WTC11 (cell line): ENCODE measurements around the gene LARP4B. TPM values are rescaled to one million over a fixed set of nuclear protein-coding genes. Genes with fewer than 3 reads are reported as not detected.

Source experiments
- ATAC-seq: fragments of 200-7000 bp; cut with Tn5 transposase; 2 replicates; pipeline ENCODE4 v1.10.0; 2021; ENCODE audit warnings: mild to moderate bottlenecking, moderate library complexity
- CTCF ChIA-PET: fragments of 300-600 bp; sonication (Branson Sonifier 250); formaldehyde crosslinking; loops from one replicate; lab custom pipeline; 2021; ENCODE audit warnings: antibody characterized with exemption; lab: Charles Lee
- POLR2A ChIA-PET: fragments of 350-600 bp; sonication (Branson Sonifier 250); formaldehyde crosslinking; loops from one replicate; lab custom pipeline; 2021; ENCODE audit warnings: antibody characterized with exemption; lab: Charles Lee
- DNase-seq: peaks from one replicate; pipeline ENCODE4 v3.0.0; 2021; ENCODE audit warnings: low spot score
- H3K27ac Mint-ChIP-seq: 2 replicates; pipeline ENCODE4 v1.8.0; 2021; ENCODE audit warnings: mixed read lengths
- H3K27me3 Mint-ChIP-seq: 2 replicates; pipeline ENCODE4 v1.8.0; 2021; ENCODE audit warnings: low read depth, mild to moderate bottlenecking, moderate library complexity, mixed read lengths
- H3K36me3 Mint-ChIP-seq: 2 replicates; pipeline ENCODE4 v1.8.0; 2021; ENCODE audit warnings: mixed read lengths
- H3K4me1 Mint-ChIP-seq: 2 replicates; pipeline ENCODE4 v1.8.0; 2022; ENCODE audit warnings: mixed read lengths
- H3K4me3 Mint-ChIP-seq: 2 replicates; pipeline ENCODE4 v1.8.0; 2021; ENCODE audit warnings: mild to moderate bottlenecking, moderate library complexity, mixed read lengths
- H3K9me3 Mint-ChIP-seq: 2 replicates; pipeline ENCODE4 v1.8.0; 2021; ENCODE audit warnings: mixed read lengths
- ATF2 ChIP-seq: sonication (generic); formaldehyde crosslinking; IDR thresholded peaks from 2 replicates; pipeline ENCODE4 v1.8.1; 2022; ENCODE audit warnings: low read depth, missing genetic modification reagents, borderline replicate concordance
- CBFB ChIP-seq: sonication (generic); formaldehyde crosslinking; IDR thresholded peaks from 2 replicates; pipeline ENCODE4 v1.8.1; 2022; ENCODE audit warnings: mild to moderate bottlenecking, low read depth, missing genetic modification reagents
- CREM ChIP-seq: sonication (generic); formaldehyde crosslinking; IDR thresholded peaks from 2 replicates; pipeline ENCODE4 v1.8.1; 2022; ENCODE audit warnings: mild to moderate bottlenecking, missing genetic modification reagents, moderate library complexity
- ELF4 ChIP-seq: sonication (generic); formaldehyde crosslinking; IDR thresholded peaks from 2 replicates; pipeline ENCODE4 v1.8.1; 2022; ENCODE audit warnings: low read depth, mild to moderate bottlenecking, moderate library complexity, missing genetic modification reagents
- FOXK1 ChIP-seq: sonication (generic); formaldehyde crosslinking; IDR thresholded peaks from 2 replicates; pipeline ENCODE4 v1.8.0; 2022; ENCODE audit warnings: mild to moderate bottlenecking, moderate library complexity, missing genetic modification reagents
- GABPB1 ChIP-seq: sonication (generic); formaldehyde crosslinking; IDR thresholded peaks from 2 replicates; pipeline ENCODE4 v1.8.1; 2023; ENCODE audit warnings: mild to moderate bottlenecking, missing genetic modification reagents
- GRHL2 ChIP-seq: fragments of 250-450 bp; sonication (Bioruptor Pico); IDR thresholded peaks from 2 replicates; pipeline ENCODE4 v1.8.0; 2022; ENCODE audit warnings: mild to moderate bottlenecking, moderate library complexity; ENCODE audit not compliant: insufficient replicate concordance, severe bottlenecking
- KAT7 ChIP-seq: sonication (generic); formaldehyde crosslinking; IDR thresholded peaks from 2 replicates; pipeline ENCODE4 v1.8.1; 2023; ENCODE audit warnings: missing genetic modification reagents, mild to moderate bottlenecking, borderline replicate concordance
- NR3C1 ChIP-seq: sonication (generic); formaldehyde crosslinking; conservative IDR thresholded peaks from 2 replicates; pipeline ENCODE4 v1.8.1; 2023; ENCODE audit warnings: low read depth, mild to moderate bottlenecking, missing genetic modification reagents
- PRDM15 ChIP-seq: sonication (generic); formaldehyde crosslinking; IDR thresholded peaks from 2 replicates; pipeline ENCODE4 v1.8.0; 2022; ENCODE audit warnings: missing genetic modification reagents
- PRRX2 ChIP-seq: fragments of 250-450 bp; sonication (Bioruptor Pico); IDR thresholded peaks from 2 replicates; pipeline ENCODE4 v1.8.0; 2021; ENCODE audit warnings: mild to moderate bottlenecking
- TCF7 ChIP-seq: sonication (generic); formaldehyde crosslinking; IDR thresholded peaks from 2 replicates; pipeline ENCODE4 v1.8.0; 2022; ENCODE audit warnings: mild to moderate bottlenecking, low read depth, missing genetic modification reagents, moderate library complexity
- TEAD1 ChIP-seq: sonication (generic); formaldehyde crosslinking; IDR thresholded peaks from 2 replicates; pipeline ENCODE4 v1.8.0; 2022; ENCODE audit warnings: mild to moderate bottlenecking, missing genetic modification reagents
- TP53 ChIP-seq: sonication (generic); formaldehyde crosslinking; IDR thresholded peaks from 2 replicates; pipeline ENCODE4 v1.8.1; 2023; ENCODE audit warnings: mild to moderate bottlenecking, missing genetic modification reagents
- ZNF121 ChIP-seq: sonication (generic); formaldehyde crosslinking; IDR thresholded peaks from 2 replicates; pipeline ENCODE4 v1.8.0; 2023; ENCODE audit warnings: missing genetic modification reagents
- ZNF317 ChIP-seq: sonication (generic); formaldehyde crosslinking; IDR thresholded peaks from 2 replicates; pipeline ENCODE4 v1.8.1; 2023; ENCODE audit warnings: low read depth, mild to moderate bottlenecking, moderate library complexity, missing genetic modification reagents, borderline replicate concordance
- ZNF396 ChIP-seq: fragments of 250-450 bp; sonication (Bioruptor Pico); IDR thresholded peaks from 2 replicates; pipeline ENCODE4 v1.8.0; 2021; ENCODE audit warnings: mild to moderate bottlenecking, moderate library complexity, borderline replicate concordance
- ZNF423 ChIP-seq: fragments of 250-450 bp; sonication (Bioruptor Pico); IDR thresholded peaks from 2 replicates; pipeline ENCODE4 v2.1.2; 2022; ENCODE audit warnings: mild to moderate bottlenecking, moderate library complexity
- total RNA-seq: library from RNA; stranded (reverse); gene quantifications from 3 replicates; pipeline ENCODE4 v1.2.3, GENCODE V29; 2021
- TF ChIP-seq, protein P1 (sequence below): sonication (generic); formaldehyde crosslinking; IDR thresholded peaks from 2 replicates; pipeline ENCODE4 v1.8.0; 2023; ENCODE audit warnings: missing genetic modification reagents, mild to moderate bottlenecking, borderline replicate concordance
- TF ChIP-seq, protein P2 (sequence below): sonication (generic); formaldehyde crosslinking; IDR thresholded peaks from 2 replicates; pipeline ENCODE4 v1.8.1; 2023; ENCODE audit warnings: mild to moderate bottlenecking, missing genetic modification reagents
- TF ChIP-seq, protein P3 (sequence below): fragments of 250-450 bp; sonication (Bioruptor Pico); IDR thresholded peaks from 2 replicates; pipeline ENCODE4 v1.8.0; 2021; ENCODE audit warnings: mild to moderate bottlenecking
- TF ChIP-seq, protein P4 (sequence below): sonication (generic); formaldehyde crosslinking; IDR thresholded peaks from 2 replicates; pipeline ENCODE4 v1.8.0; 2023; ENCODE audit warnings: missing genetic modification reagents
- TF ChIP-seq, protein P5 (sequence below): sonication (generic); formaldehyde crosslinking; IDR thresholded peaks from 2 replicates; pipeline ENCODE4 v1.8.1; 2022; ENCODE audit warnings: low read depth, mild to moderate bottlenecking, moderate library complexity, missing genetic modification reagents, borderline replicate concordance

The LARP4B gene
- total RNA-seq, 1 experiment from 2014 or later: 87.1 TPM

DNA sequence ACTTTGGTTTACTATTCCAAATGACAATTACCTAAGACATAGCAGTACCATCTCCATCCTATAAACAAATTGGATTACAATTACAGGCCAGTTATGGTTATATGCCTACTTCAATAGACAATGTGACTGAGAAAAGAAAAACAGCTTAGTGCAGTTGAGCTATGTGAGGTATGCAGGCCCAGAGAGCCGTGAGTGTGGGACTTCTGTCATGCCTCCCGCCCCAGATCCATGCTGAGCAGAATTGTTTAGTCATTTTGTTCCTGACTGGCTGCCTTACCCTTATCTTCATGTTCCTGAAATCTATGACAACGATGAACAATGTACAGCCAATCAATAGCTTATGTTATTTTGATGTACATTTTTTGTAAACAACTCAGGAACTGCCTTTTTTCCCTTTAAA, 21.7 kb downstream of the LARP4B start (continued):
- no peak for TF ChIP-seq CBFB (CRISPR knock-in tag)
- no peak for TF ChIP-seq KAT7 (CRISPR knock-in tag)
- no peak for TF ChIP-seq CREM (CRISPR knock-in tag)
- TF ChIP-seq TEAD1 (CRISPR knock-in tag): no peak
- TF ChIP-seq, protein P1, sequence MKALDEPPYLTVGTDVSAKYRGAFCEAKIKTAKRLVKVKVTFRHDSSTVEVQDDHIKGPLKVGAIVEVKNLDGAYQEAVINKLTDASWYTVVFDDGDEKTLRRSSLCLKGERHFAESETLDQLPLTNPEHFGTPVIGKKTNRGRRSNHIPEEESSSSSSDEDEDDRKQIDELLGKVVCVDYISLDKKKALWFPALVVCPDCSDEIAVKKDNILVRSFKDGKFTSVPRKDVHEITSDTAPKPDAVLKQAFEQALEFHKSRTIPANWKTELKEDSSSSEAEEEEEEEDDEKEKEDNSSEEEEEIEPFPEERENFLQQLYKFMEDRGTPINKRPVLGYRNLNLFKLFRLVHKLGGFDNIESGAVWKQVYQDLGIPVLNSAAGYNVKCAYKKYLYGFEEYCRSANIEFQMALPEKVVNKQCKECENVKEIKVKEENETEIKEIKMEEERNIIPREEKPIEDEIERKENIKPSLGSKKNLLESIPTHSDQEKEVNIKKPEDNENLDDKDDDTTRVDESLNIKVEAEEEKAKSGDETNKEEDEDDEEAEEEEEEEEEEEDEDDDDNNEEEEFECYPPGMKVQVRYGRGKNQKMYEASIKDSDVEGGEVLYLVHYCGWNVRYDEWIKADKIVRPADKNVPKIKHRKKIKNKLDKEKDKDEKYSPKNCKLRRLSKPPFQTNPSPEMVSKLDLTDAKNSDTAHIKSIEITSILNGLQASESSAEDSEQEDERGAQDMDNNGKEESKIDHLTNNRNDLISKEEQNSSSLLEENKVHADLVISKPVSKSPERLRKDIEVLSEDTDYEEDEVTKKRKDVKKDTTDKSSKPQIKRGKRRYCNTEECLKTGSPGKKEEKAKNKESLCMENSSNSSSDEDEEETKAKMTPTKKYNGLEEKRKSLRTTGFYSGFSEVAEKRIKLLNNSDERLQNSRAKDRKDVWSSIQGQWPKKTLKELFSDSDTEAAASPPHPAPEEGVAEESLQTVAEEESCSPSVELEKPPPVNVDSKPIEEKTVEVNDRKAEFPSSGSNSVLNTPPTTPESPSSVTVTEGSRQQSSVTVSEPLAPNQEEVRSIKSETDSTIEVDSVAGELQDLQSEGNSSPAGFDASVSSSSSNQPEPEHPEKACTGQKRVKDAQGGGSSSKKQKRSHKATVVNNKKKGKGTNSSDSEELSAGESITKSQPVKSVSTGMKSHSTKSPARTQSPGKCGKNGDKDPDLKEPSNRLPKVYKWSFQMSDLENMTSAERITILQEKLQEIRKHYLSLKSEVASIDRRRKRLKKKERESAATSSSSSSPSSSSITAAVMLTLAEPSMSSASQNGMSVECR (CRISPR knock-in tag): no peak
- no peak for TF ChIP-seq TP53 (CRISPR knock-in tag)
- no peak for TF ChIP-seq ATF2 (CRISPR knock-in tag)
- TF ChIP-seq, protein P2, sequence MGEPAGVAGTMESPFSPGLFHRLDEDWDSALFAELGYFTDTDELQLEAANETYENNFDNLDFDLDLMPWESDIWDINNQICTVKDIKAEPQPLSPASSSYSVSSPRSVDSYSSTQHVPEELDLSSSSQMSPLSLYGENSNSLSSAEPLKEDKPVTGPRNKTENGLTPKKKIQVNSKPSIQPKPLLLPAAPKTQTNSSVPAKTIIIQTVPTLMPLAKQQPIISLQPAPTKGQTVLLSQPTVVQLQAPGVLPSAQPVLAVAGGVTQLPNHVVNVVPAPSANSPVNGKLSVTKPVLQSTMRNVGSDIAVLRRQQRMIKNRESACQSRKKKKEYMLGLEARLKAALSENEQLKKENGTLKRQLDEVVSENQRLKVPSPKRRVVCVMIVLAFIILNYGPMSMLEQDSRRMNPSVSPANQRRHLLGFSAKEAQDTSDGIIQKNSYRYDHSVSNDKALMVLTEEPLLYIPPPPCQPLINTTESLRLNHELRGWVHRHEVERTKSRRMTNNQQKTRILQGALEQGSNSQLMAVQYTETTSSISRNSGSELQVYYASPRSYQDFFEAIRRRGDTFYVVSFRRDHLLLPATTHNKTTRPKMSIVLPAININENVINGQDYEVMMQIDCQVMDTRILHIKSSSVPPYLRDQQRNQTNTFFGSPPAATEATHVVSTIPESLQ: no peak
- TF ChIP-seq PRDM15 (CRISPR knock-in tag): no peak
- TF ChIP-seq FOXK1 (CRISPR knock-in tag): no peak
- TF ChIP-seq ZNF396 (CRISPR knock-in tag): no peak
- TF ChIP-seq PRRX2 (CRISPR knock-in tag): no peak
- TF ChIP-seq GRHL2 (CRISPR knock-in tag): no peak

DNA sequence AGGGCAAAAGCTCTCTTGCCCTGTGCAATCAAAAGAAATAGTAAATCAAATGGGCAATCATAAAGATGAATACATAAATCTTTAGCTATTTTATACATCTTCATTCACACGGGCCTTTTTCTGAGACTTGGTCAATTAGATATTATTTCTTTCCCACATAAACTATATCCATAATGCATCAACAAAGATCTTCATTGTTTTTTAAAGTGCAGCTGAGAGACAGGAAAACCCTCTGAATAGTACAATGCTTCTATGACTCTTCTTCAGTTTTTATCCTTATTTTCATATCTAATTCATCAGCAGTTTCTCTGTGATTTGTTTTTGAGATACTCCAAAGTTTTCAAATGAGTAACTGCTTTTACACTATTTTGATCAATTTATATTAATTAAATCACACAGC, 25.5 kb downstream of the LARP4B start:
- CTCF ChIA-PET: interaction anchor here (1.0 kb wide), 1 partner anchor 41 kb away, joined by 3 read pairs; no protein-coding TSS in a partner anchor
- peaks cover 26% of the 10 kb centered on the region for H3K4me1 Mint-ChIP-seq
- DNase-seq: no peak
- no peaks in the 10 kb centered on the region for H3K9me3 Mint-ChIP-seq
- H3K36me3 Mint-ChIP-seq: peaks cover 12% of the 10 kb centered on the region
- no peak for ATAC-seq
- H3K27me3 Mint-ChIP-seq: no peaks in the 10 kb centered on the region
- H3K4me3 Mint-ChIP-seq: no peak overlapping the region
- no peak overlapping the region for H3K27ac Mint-ChIP-seq
- POLR2A ChIA-PET: no interaction called here
- TF ChIP-seq, protein P3, sequence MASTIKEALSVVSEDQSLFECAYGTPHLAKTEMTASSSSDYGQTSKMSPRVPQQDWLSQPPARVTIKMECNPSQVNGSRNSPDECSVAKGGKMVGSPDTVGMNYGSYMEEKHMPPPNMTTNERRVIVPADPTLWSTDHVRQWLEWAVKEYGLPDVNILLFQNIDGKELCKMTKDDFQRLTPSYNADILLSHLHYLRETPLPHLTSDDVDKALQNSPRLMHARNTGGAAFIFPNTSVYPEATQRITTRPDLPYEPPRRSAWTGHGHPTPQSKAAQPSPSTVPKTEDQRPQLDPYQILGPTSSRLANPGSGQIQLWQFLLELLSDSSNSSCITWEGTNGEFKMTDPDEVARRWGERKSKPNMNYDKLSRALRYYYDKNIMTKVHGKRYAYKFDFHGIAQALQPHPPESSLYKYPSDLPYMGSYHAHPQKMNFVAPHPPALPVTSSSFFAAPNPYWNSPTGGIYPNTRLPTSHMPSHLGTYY: no peak
- no peak for TF ChIP-seq ZNF423 (CRISPR knock-in tag)
- no peak for TF ChIP-seq ELF4 (CRISPR knock-in tag)
- TF ChIP-seq, protein P4, sequence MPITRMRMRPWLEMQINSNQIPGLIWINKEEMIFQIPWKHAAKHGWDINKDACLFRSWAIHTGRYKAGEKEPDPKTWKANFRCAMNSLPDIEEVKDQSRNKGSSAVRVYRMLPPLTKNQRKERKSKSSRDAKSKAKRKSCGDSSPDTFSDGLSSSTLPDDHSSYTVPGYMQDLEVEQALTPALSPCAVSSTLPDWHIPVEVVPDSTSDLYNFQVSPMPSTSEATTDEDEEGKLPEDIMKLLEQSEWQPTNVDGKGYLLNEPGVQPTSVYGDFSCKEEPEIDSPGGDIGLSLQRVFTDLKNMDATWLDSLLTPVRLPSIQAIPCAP: no peak
- no peak for TF ChIP-seq ZNF396 (CRISPR knock-in tag)
- no peak for TF ChIP-seq ZNF121 (CRISPR knock-in tag)
- TF ChIP-seq NR3C1 (CRISPR knock-in tag): no peak
- no peak for TF ChIP-seq GABPB1 (CRISPR knock-in tag)
- no peak for TF ChIP-seq TCF7 (CRISPR knock-in tag)
- no peak for TF ChIP-seq ZNF317 (CRISPR knock-in tag)
- TF ChIP-seq, protein P5, sequence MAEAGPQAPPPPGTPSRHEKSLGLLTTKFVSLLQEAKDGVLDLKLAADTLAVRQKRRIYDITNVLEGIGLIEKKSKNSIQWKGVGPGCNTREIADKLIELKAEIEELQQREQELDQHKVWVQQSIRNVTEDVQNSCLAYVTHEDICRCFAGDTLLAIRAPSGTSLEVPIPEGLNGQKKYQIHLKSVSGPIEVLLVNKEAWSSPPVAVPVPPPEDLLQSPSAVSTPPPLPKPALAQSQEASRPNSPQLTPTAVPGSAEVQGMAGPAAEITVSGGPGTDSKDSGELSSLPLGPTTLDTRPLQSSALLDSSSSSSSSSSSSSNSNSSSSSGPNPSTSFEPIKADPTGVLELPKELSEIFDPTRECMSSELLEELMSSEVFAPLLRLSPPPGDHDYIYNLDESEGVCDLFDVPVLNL (CRISPR knock-in tag): no peak
